HG02798 (cell line): ENCODE data around the gene GALNT18.

ENCODE experiments used
- ATAC-seq: cut with Tn5 transposase; IDR thresholded peaks from one replicate; pipeline ENCODE4 v1.9.1; 2021; ENCODE audit warnings: mild to moderate bottlenecking; ENCODE audit not compliant: unreplicated experiment, poor library complexity

Gene GALNT18

DNA sequence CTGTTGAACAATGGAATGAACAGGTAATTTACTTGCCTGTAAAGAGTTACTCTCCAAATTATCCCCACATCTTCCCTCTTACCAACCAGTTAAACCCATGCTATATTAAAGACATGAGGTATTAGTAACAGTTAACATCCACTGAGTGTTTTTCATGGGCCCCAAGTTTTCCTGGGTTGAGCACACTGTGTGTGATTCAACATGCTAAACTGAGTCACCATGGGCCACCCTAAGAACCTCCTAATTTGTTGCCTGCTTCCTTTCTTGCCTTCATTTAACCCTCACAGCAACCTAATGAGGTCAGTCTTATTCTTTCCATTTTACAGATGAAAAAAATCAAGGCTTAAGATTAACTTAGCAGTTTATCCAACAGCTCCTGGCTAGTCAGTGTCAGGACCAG, 51.0 kb downstream of the GALNT18 start:
- ATAC-seq: no peak

DNA sequence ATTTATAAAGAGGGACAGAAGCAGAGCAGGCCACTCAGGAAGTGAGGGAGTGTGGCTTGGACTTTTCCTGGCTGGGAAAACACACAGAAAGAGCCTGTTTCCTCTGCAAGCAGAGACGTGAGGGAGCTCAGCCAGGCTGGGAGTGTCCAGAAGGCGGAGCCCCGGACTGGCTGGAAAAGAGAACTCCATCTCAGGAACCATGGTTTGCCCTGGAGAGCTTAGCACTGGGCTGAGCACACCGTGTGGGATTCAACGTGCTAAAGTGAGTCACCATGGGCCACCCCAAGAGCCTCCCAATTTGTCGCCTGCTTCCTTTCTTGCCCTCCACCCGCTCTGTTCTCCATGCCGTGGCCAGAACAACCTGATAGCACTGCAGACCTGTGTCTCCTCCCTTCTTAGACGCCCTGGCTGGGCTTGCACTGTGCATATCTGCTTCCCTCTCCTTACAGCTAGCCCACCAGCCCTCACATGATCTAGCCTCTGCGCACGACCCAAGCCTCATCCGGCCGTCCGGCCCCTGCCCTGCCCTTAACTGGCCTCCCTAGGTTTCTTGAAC, 51.8 kb downstream of the GALNT18 start:
- no peak for ATAC-seq

DNA sequence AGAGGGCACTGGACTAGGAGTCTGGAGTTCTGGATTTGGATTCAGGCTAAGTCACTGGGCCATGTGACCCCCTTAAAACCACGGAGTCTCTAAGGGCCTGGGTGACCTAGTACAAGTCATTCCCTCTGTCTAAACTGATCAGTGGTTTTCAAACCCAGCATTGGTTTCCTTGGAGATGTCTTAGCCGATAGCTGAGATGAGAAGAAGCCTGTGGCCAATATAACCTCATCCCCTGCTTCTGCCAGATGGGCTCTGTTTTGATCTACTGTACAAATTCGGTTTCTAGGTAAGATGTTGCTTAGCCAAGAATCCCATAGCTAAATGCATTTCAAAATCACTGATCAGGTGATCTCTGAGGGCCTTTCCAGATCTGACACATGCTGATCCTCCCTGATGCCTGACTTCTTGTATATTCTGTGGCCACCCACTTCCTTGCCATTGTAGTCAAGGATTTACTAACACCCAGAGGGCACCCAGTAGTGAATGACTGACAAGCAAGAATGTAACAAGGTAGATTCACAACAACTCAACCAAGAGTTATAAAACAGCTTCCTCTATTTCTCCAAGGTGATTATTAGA, 53.1 kb downstream of the GALNT18 start:
- ATAC-seq: no peak

DNA sequence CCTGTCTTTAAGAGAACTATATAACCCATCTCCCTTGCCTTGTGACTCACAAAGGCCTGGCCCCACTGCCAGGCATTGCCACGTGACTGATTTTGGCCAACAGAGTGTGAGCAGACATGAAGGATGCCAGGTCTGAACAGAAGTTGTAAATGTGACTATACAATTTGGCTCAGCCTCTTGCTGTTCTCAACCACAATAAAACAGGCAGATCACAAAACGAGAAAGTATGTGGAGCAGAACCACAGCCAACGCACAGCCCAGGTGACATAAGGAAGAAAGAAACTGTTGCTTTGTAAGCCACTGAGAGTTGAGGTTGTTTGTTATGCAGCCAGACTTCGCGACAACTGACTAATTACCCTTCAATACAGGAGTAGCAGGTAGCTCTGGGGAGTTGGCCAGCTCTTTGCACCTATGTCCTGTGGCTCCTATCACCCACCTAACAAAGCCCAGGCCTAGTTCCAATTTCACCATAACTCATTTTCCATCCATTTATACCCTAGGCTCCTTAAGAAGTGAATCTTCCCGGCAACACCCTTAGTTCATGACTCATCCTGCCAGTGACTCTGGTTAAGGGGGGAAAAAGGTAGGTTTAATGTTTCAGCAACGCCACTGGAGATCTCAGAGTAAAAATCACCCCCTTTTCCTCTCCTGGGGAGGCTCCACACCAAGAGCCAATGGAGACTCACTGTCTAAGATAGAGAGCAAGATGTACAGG, 53.7 kb downstream of the GALNT18 start:
- peak; percentile 45 for ATAC-seq

DNA sequence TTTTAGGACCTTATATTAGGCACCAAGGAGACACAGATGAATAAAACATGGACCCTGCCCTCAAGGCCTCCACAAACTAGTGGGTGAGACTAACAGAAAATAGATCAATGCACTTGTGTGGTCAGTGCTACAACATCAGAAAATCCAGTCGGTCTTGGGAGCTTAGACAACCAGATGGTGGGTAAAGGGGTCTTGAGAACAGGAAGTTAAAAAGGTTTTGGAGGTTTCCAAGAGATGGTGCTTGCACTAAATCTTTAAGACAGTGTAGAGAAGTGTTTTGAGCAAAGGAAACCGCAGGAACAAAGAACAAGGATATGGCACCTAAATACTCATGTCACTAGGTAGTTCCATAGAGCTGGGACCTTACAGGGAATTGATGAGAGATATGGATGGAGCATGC, 56.2 kb downstream of the GALNT18 start:
- no peak for ATAC-seq

DNA sequence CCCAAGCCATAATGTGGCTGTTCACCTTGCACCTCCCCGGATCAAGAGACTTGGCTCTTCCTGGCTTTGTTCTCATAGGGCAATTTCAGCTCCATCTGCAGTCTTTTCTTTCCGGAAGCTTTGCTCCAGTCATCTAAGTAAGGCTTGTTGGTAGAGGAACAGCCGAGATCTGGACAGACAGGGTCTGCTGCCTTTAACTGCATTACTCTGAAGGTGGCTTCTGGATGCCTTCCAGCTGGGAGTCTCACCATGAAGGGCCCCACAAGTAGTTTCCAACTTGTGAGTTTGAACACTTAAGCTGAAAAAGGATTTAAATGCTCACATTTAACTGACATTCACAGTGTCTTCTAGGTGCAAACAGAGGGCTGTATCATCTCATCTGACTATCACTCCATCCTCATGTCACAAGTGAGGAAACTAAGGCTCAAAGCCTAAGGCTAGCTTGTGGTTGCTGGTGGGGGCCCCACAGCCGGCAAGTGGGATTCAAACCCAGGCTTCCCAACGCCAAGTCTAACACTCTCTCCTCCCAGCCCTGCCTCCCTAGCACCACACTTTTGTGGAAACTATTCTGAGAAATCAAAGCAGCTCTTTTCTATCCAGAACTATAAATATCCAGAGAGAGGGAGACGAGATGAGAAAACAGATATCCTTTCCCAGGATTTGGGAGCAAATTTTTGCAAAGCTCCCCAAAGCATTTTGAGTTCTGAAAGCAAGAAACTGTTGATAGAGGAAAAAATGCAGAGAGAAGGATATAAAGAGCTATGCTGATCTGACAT, 58.4 kb downstream of the GALNT18 start:
- ATAC-seq: no peak

DNA sequence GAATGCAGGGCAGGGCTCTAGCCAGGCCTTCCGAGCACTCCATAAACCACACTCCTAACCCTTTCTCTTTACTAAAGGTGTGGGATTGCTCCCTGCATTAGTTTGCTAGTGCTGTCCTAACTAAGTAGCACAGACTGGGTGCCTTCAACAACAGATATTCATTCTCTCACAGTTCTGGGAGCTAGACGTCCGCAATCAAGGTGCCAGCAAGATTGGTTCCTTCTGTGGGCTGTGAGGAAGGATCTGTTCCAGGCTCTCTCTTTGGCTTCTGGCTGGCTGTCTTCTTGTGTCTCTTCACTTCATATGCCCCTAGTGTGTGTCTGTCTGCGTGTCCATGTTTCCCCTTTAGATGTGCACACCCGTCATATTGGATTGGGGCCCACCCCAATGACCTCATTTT, 59.8 kb downstream of the GALNT18 start:
- no peak for ATAC-seq

DNA sequence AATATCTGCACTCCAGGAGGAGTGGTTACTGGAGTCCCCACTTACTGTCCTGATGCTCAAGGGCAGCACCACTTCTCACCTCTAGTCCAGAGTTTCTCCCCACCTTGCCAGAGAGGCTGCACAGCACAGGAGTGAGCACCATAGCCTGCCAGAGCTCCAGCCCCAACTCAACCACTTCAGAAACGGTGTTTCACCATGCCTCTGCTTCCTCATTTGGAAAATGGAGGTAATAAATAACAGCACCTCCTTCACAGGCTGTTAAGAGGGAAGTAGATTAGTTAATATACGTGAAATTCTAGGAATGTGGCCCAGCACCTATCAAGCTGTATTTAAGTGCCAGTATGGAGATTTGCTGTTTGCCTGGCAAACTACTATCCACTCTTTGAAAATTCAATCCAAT, 63.0 kb downstream of the GALNT18 start:
- ATAC-seq: no peak

DNA sequence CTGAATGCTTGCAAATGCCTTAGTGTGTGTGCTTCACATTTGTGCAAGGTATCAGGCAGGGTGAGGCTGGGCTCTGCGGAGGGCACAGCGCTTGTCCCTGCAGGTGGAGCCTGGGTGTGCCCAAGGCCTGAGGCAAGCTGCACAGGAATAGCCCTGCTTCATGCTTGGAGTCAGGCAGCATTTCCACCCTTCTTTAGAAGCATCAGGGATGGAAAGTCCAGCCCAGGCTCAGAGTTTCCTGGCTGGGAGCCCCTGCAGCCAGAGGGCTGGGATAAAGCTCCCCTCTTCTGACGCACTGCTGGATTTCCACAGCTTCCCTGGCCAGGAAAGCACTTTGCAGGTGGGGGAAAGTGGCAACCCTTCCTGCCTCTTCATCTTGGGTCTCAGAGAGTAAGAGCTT, 63.4 kb downstream of the GALNT18 start:
- no peak for ATAC-seq

DNA sequence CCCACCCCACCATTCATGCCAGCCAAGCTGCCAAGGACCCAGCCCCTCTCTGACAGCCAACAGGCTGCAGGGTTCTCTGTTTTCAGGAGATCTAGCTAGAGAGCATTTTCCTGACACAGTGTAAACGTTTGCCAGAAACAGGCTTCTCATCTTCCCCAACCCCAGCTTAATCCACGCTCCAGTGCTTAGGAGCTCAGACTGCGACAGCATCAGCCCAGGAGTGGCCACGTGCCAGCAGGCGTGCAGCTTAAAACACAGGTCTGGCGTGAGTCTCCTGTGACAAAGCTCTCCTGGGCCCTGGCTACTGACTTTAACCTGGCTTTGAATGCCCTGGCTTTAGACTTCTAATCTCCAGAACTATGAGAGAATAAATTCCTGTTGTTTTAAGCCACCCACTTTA, 66.6 kb downstream of the GALNT18 start:
- ATAC-seq: no peak

DNA sequence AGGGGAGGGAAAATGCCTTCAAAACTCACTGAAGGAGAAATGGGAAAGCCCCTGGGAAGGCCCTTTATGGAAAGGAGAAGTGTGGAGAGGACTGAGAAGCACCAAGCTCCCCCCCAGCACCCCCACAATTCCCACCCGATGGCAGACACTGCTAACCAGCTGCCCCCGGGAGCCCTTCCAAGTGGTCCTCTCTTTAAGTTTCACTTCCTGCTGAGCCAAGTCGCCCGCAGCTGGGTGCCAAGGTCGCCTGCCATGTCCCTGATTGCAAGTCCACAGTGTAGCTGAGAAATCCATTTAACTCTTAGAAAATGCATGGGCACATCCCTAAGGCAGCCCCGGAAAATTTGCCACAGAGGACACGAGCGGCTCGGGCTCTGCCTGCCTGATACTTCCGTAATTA, 68.2 kb downstream of the GALNT18 start:
- ATAC-seq: no peak

DNA sequence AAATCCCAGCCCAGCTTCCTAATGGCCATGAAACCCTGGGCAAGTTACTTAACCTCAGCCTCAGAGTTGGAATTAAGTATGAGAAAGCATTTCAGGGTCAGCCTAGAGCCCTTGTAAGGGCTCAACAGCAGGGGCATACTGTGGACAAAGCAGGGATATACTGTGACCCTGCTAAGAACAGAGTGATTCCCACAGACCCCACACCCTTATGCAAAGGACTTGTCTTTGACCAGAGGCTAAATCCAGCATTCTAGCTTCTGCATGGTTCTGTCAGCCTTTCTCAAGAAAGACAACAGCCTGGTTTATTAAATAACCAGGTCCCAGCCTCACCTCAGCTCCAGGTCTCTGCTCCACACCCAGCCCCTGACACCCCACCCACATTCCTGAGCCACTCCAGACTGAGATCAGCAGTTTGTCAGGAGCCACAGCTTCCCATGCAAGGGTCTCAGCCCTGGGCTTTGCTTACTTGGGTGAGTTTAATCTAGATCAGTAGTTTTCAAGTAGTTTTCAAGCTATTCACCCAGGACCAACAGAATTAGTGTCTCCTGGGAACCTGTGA, 69.2 kb downstream of the GALNT18 start:
- ATAC-seq: no peak

DNA sequence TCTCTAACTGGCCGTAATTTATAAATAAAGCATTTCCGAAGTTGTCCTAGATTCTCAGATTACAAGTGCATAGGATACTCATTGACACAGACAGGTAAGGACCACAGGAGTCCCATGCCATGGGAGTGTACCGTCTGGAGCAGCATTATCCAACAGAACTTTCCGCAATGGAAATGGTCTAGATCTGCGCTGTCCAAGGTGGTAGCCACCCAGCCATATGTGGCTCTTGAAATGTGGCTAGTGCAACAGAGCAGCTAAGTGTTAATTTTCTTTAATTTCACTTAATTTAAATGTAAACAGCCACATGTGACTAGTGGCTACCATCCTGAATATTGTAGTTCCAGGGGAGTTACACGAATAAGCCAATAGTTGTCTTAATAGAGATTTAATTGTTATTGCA, 71.3 kb downstream of the GALNT18 start:
- no peak for ATAC-seq

DNA sequence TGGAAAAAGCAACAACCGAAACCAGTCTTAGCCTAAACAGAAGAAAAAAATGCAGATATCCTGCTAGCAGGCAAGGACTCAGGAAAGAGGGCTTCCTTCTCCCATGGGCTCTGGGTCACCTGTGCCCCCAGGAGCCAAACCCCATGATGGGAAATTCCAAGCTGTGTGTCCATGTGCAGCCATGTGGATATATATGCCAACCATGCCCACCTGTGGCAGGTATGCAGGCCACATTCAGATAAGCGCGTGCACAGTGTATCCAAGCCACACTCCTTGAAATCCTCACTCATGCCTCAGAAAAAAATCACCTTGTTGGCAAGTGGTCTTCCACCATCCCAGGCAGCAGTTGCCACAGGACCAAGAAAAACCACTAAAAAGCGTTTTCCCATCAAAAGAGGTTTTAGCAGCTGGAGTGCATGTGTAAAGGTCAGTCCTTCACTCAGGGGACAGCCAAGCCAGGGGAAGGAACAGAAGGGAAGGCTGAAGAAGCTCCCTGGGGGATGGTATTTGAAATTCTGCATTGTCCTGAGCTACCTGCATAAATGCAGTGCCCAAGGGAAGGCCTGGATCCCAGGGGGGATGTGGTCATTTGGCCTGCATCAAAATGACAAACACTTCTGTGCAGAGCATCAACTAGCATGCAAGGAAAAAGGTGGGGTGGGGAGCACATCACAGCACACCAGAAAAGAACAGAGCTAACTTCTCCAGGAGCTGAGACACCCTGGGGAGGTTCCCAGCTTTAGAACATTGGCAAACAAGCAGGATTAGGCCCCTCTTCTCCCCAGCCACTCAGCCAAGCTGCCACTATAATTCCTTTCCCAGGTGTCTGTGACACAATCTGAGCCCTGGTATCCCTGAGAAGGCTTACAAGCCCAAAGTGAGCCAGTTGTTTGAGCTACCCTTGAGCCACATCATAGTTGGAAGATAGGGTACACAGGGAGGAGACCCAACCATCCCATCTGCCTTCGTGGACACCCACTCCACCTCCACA, 76.2 kb downstream of the GALNT18 start:
- ATAC-seq: no peak

DNA sequence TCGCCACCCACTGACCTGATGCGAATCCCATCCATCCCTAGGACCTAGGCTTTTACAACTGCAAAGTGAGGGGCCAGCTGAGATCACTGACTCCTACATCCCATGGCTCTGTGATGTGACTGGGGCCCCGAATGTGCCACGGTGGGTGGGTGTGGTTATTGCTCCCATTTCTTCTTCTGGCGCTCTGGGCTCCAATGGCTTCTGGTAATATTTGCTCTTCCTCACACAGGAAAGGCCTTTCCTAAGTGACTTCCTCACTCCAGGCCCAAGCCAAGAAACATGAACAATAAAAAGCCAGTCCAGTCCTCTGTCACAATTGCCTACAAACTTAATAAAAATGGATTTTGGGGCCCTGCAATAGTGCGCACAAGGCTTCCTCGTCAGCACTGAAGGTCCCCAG, 78.1 kb downstream of the GALNT18 start:
- ATAC-seq: no peak

DNA sequence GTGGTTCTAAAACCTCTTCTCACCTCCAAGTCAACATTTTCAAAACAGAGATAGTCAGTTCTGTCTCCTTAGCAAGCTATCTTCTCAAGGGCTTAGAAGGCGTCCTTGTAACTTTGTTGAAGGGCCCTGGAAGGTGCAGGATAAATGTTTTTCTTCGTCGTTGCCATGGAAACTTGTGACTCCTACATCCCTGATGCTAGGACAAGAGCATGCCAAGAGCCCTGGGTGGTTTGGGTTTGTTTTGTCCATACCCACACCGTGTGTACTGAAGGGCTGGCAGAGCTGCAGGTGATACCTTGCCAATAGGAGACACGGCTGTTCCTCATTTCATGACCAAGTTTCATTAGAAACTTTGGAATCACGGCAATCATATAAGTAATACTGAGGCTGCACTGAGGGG, 81.6 kb downstream of the GALNT18 start:
- no peak for ATAC-seq

DNA sequence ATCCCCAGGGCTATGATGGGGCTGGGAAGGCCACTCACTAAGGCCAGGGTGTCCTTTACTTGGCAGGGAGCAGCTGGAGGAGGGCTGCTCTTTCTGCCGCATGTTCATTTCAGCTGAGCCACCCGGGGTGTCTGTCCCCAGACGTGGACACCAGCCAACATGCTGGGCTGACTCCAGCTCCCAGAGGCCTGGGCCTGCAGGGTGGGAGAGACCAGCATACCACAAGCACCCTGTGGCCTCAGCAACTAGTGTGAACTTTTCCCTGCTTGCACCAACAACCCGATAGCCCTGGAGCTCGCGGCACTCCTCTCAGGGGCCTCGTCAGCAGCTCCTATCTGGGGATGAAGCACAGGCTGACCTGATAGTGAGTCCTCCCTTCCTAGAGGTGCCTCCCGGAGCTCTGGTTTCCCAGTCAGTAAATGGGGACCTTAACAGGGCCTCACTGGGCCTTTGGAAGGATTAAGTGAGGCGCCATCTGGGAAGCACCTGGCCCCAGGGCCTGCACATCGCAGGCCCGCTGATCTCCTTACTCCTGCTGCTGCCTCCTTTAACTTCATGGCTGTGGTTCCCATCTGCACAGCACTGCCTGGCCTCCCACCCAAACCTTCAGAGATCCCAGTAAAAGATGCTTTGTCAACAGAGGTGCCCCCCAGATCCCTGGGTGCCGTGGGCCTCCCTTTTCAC, 83.4 kb downstream of the GALNT18 start:
- no peak for ATAC-seq

DNA sequence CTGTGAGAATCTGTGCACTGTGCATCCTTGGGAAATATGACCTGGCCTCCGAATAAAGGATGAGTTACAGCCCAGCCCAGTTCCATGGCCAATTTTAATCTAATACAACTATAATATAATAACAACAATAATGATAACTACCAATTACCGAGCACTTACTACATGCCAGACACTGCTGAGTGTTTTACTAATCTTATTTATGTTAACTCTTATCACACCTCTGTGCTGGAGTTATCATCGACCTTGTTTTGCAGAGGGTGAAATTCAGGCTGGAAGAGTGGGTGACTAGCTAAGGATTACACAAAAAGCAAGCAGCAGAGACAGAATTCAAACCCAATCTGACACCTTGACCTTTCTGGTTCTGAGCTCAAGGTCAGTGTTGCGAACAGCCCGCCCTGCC, 83.9 kb downstream of the GALNT18 start:
- ATAC-seq: no peak

DNA sequence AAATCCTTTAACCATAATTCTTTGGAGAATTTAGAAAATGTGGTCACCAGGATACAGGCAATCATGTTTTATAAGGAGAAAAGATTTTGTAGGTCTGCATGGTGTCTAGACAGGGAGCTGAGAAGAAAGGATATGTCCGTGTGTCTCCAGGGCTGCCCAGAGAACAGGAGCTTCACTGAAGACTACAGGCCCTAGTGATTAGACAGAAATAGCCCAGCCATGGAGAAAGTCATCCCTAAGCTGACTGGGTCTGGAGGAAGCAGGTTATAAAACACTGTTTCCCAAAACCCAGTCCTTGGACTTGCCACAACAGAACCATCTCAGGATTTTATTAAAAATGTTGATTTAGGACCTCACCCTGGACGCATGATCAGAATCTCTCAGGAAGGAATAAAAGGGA, 84.4 kb downstream of the GALNT18 start:
- no peak for ATAC-seq
